Activated CD8-positive, alpha-beta memory T cell treated with anti-CD3 and anti-CD28 coated beads for 36 hours (primary cell): ENCODE data around the gene ATF5. TPM values are rescaled to one million over a fixed set of nuclear protein-coding genes. Genes with fewer than 3 reads are reported as not detected.

Experiments used
- CTCF ChIA-PET: fragments of 350-600 bp; sonication (Branson Sonifier 250); formaldehyde crosslinking; loops from one replicate; lab custom pipeline; 2021; ENCODE audit warnings: antibody characterized with exemption; lab: Charles Lee
- POLR2A ChIA-PET: fragments of 350-600 bp; sonication (Branson Sonifier 250); formaldehyde crosslinking; loops from one replicate; lab custom pipeline; 2021; ENCODE audit warnings: antibody characterized with exemption; lab: Charles Lee
- total RNA-seq, 2 experiments: library from RNA; stranded (reverse); gene quantifications; one replicate each; pipeline ENCODE4 v1.2.3, GENCODE V29; 2021

Gene ATF5
- total RNA-seq, 2 experiments from 2014 or later: 34.2 to 38.1 TPM

DNA sequence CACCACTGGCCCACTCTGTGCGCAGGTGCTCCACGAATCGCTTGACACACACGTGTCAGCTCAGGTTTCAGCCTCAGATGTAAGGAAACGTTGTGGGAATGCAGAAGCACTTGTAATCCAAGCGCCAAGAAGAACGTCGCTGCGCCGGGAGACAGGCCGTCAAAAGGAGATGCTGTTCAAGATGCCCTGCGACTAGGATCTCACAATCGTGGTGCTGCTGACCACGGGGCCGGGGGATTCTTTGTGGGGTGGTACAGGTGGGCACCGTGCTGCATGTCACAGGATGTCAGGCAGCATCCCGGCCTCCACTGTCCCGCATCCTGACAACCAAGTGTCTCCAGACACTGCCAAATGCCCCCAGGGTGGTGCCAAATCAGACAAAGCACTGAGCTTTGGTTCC lies 48.9 kb downstream of the ATF5 start:
- POLR2A ChIA-PET: no interaction called here
- CTCF ChIA-PET: no interaction called here

DNA sequence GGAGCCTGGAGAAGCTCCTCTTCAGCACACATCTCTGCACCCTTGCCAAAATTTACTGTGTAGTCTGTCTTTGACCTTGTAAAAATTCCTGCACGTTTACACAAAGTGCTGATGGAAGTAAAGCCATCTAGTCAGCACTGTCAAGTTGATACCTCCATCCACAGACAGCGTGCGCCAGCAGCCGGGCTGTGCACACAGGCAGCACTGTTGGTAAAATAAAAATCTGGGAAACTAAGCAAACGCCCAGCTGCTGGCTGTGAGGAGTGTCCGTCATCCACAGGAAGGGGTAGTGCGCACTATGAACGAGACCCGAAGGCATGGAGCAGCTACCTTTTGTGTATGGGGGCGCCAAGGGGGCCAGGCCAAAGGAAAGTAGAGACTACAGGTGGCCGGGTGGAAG lies 49.3 kb downstream of the ATF5 start:
- ChIA-PET CTCF (no interaction called here), POLR2A (no interaction called here)

- ChIA-PET POLR2A (no interaction called here), CTCF (interaction anchor here (0.8 to 3.9 kb wide), 4 partner anchors 11 to 44 kb away, joined by 3 to 27 read pairs (median 4); no protein-coding TSS in a partner anchor)
Observed at GRCh38 chr19:49981603-49982593, 52.9 kb downstream of the ATF5 start.

Other genes with a start within 250 kb of the ATF5 start
- gene ADM5, start 239.6 kb upstream of the ATF5 start, total RNA-seq: 1 to 10 TPM; 7.3 TPM
- under 1 TPM; 0.32 to 0.61 TPM for gene CPT1C, start 238.1 kb upstream of the ATF5 start, total RNA-seq
- gene TSKS, start 165.9 kb upstream of the ATF5 start, total RNA-seq: under 1 TPM; 0.34 to 0.70 TPM
- gene AP2A1, start 162.2 kb upstream of the ATF5 start, total RNA-seq: 10 to 100 TPM; 90.3 to 91.8 TPM
- gene FUZ, start 115.9 kb upstream of the ATF5 start, total RNA-seq: 10 to 100 TPM; 32.6 to 33.4 TPM
- gene MED25, start 110.9 kb upstream of the ATF5 start, total RNA-seq: 10 to 100 TPM; 44.8 to 48.2 TPM
- gene PTOV1, start 78.0 kb upstream of the ATF5 start, total RNA-seq: 10 to 100 TPM; 90.2 to 90.9 TPM
- 10 to 100 TPM; 86.7 to 93.1 TPM for gene PNKP, start 61.6 kb upstream of the ATF5 start, total RNA-seq
- gene AKT1S1, start 51.9 kb upstream of the ATF5 start, total RNA-seq: 10 to 100 TPM; 31.7 TPM
- 10 to 100 TPM; 26.3 to 27.4 TPM for gene TBC1D17, start 51.5 kb upstream of the ATF5 start, total RNA-seq
- gene IL4I1, start 32.3 kb upstream of the ATF5 start, total RNA-seq: 10 to 100 TPM; 28.9 to 30.8 TPM
- 100 to 1,000 TPM; 206 to 216 TPM for gene NUP62, start 299 bp downstream of the ATF5 start, total RNA-seq
- not detected for gene SIGLEC11, start 32.0 kb downstream of the ATF5 start, total RNA-seq
- gene VRK3, start 96.2 kb downstream of the ATF5 start, total RNA-seq: 10 to 100 TPM; 53.4 to 54.9 TPM
- 1 to 10 TPM; 8.8 to 9.2 TPM for gene ZNF473, start 96.8 kb downstream of the ATF5 start, total RNA-seq
- not detected for gene IZUMO2, start 234.1 kb downstream of the ATF5 start, total RNA-seq